Chondrocyte (in vitro differentiated cells): Measurements from ENCODE around the gene STYXL2. TPM values are rescaled to one million over a fixed set of nuclear protein-coding genes. Genes with fewer than 3 reads are reported as not detected.
A peak's percentile ranks its signal among the peaks of the same experiment; 100 is the strongest.

Experiments
- DNase-seq: peaks from one replicate; pipeline ENCODE4 v3.0.0; 2021; ENCODE audit warnings: mixed read lengths, low spot score
- H3K27ac Mint-ChIP-seq: one replicate; pipeline ENCODE4 v1.8.0; 2021; ENCODE audit warnings: mild to moderate bottlenecking, moderate library complexity, mixed read lengths; ENCODE audit not compliant: unreplicated experiment
- H3K27me3 Mint-ChIP-seq: 2 replicates; pipeline ENCODE4 v1.8.0; 2021; ENCODE audit warnings: low read depth, mixed read lengths
- H3K36me3 Mint-ChIP-seq: 2 replicates; pipeline ENCODE4 v1.8.0; 2021; ENCODE audit warnings: low read depth, mixed read lengths
- H3K4me1 Mint-ChIP-seq: 2 replicates; pipeline ENCODE4 v1.8.0; 2021; ENCODE audit warnings: low read depth, mild to moderate bottlenecking, mixed read lengths
- H3K4me3 Mint-ChIP-seq: one replicate; pipeline ENCODE4 v1.8.0; 2021; ENCODE audit warnings: mild to moderate bottlenecking, moderate library complexity, mixed read lengths; ENCODE audit not compliant: unreplicated experiment
- H3K9me3 Mint-ChIP-seq: 2 replicates; pipeline ENCODE4 v1.8.0; 2021; ENCODE audit warnings: low read depth, mixed read lengths
- CTCF ChIP-seq: fragments of 200-600 bp; sonication (generic); IDR thresholded peaks from 2 replicates; pipeline ENCODE4 v1.5.0; 2021; ENCODE audit warnings: antibody characterized with exemption, mild to moderate bottlenecking, moderate library complexity
- total RNA-seq: library from RNA; stranded (reverse); gene quantifications from 3 replicates; pipeline ENCODE4 v1.2.1, GENCODE V29; 2021

Gene STYXL2
- total RNA-seq, 1 donor from 2014 or later: 10.5 TPM

DNA sequence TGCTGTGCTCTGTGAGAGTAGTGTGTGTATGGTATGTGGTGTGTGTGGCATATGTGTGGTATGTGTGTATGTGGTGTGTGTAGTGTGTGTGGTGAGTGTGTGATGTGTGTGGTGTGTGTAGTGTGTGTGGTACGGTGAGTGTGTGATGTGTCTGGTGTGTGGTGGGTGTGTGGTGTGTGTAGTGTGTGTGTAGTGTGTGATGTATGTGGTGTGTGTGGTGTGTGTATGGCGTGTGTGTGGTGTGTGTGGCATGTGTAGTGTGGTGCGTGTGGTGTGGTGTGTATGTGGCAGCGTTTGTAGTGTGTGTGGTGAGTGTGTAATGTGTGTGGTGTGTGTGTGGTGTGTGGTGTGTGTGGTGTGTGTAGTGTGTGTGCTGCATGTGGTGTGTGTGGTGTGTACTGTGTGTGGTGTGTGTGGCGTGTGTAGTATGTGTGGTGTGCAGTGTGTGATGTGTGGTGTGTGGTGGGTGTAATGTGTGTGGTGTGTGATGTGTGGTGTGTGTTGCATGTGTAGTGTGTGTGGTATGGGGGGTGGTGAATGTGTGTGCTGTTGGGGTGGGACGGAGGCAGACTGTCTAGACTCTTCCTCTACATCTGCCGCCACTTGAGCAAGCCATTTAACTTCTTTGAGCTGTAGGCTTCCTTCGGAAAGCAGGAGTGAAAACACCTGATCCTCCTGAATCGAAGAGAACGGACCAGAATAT lies 37.2 kb upstream of the STYXL2 start:
- Mint-ChIP-seq H3K27me3 (peaks cover 3% of the 10 kb centered on the region), H3K4me3 (no peak overlapping the region), H3K9me3 (no peaks in the 10 kb centered on the region), H3K36me3 (no peaks in the 10 kb centered on the region), H3K27ac (no peak overlapping the region), H3K4me1 (peaks cover 12% of the 10 kb centered on the region)
- no peak for TF ChIP-seq CTCF
- DNase-seq: no peak

DNA sequence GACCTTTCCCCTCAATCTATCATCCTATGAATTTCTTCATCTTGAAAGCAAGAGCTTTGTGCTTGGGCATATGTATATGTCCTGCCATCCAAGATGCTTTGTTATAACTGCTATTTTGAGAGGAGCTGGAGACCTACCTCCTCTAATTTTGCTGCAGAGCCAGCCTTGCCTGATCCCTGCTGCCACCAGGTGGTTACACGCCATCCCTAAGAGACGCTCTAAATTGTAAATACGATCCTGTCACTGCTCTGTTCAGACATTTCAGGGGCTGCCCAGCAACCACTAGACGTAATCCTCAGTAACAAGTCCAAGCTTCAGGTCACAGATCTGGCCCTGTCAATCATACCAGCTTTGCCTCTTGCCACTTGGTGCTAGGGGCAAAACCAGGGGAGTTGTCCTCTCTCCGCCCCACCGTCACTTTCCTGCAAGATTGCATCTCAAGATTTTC lies 36.6 kb upstream of the STYXL2 start:
- Mint-ChIP-seq H3K36me3 (no peaks in the 10 kb centered on the region), H3K9me3 (no peaks in the 10 kb centered on the region), H3K27ac (no peak overlapping the region), H3K27me3 (peaks cover 3% of the 10 kb centered on the region), H3K4me3 (no peak overlapping the region), H3K4me1 (peaks cover 12% of the 10 kb centered on the region)
- DNase-seq: no peak
- TF ChIP-seq CTCF: peak; percentile 77

DNA sequence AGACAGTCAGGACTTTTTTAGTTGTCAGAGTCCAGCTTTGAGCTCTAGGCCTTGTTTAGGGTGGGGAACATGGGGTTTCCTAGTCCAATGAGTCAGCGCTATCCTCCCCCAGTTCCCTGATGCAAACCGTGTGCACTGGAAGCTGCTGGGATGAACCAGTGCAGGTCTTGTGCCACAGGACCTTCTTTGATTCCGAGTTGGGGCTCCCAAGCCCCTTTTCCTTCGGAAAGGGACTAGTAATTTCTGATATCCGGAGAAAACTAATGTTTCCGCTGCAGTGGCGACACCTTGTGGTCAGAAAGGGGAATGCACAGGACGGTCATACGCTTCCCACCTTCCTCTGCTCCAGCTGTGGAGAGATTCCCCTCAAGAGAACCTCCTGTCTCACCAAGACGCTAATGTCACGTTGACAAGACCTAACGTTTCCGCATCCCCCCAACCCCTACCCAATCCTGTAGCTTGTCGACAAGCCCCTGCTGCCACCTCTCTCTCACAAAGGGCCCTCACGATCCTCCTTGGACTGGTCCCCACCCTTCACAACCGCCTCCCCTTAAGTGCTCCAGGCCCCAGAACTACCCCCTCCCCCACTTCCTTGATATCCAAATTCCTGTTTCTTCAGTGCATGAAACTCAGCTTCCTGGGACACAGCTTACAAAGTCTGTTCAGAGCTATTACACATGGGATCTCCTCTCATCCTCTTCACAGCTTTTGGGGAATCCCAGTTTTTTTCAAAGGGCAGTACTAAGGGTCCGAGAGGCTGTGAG lies 34.6 kb upstream of the STYXL2 start:
- peak overlapping the region; percentile 49 for H3K4me3 Mint-ChIP-seq
- H3K36me3 Mint-ChIP-seq: no peaks in the 10 kb centered on the region
- peak; percentile 97 for TF ChIP-seq CTCF
- no peak overlapping the region for H3K27ac Mint-ChIP-seq
- H3K4me1 Mint-ChIP-seq: peaks cover 12% of the 10 kb centered on the region
- no peaks in the 10 kb centered on the region for H3K27me3 Mint-ChIP-seq
- no peaks in the 10 kb centered on the region for H3K9me3 Mint-ChIP-seq
- DNase-seq: no peak

GRCh38 chr1:167059809-167060107 lies 34.1 kb upstream of the STYXL2 start:
- H3K36me3 Mint-ChIP-seq: no peaks in the 10 kb centered on the region
- no peak for TF ChIP-seq CTCF
- H3K9me3 Mint-ChIP-seq: no peaks in the 10 kb centered on the region
- no peak for DNase-seq
- peaks cover 12% of the 10 kb centered on the region for H3K4me1 Mint-ChIP-seq
- no peak overlapping the region for H3K27ac Mint-ChIP-seq
- no peak overlapping the region for H3K4me3 Mint-ChIP-seq
- no peaks in the 10 kb centered on the region for H3K27me3 Mint-ChIP-seq

DNA sequence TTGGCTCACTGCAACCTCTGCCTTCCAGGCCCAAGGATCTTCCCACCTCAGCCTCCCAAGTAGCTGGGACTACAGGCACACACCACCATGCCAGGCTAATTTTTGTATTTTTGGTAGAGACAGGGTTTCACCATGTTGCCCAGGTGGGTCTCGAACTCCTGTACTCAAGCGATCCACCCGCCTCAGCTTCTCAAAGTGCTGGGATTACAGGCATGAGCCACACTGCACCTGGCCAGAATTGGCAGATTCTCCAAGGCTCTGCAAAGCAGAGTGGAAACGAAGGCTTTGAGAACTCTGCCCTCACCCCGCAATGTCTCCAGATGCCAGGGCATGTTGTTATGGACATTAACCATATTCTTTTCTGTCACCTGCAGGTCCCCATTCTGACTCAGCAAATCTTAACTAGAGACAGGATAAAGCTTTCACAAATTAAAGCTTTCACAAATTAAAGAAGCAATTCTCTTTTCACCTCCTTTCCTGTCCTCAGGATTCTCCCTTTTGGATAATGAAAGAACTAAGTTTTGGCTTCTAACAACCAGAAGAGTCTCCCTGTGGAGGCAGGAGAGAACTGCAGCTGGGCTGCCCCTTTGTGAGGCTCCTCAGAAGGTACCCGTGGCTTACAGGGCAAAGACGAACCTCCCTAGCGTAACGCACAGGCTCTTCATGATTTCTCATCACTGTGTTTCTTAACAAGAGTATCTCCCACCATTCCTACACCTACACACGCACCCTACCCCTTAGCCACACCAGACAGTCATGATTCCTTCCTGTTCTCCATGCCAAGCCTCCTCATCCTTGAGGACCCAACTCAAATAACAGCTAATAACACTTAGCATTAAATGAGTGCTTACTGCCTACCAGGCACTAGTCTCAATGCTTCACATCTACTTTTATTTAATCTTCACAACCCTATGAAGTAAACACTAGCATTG lies 33.5 kb upstream of the STYXL2 start:
- no peak overlapping the region for H3K27ac Mint-ChIP-seq
- no peak overlapping the region for H3K4me3 Mint-ChIP-seq
- peaks cover 12% of the 10 kb centered on the region for H3K4me1 Mint-ChIP-seq
- no peaks in the 10 kb centered on the region for H3K27me3 Mint-ChIP-seq
- no peaks in the 10 kb centered on the region for H3K36me3 Mint-ChIP-seq
- TF ChIP-seq CTCF: peak; percentile 62
- H3K9me3 Mint-ChIP-seq: no peaks in the 10 kb centered on the region
- DNase-seq: no peak
